Muscle layer of colon (tissue), 2 donors: ENCODE data around the gene CRNKL1.

ENCODE experiments used
- H3K27ac ChIP-seq: one replicate; pipeline ENCODE4 v1.7.0; 2013; ENCODE audit warnings: low read depth, mild to moderate bottlenecking, low read length, moderate library complexity
- H3K27me3 ChIP-seq, 2 donors: one replicate each; pipeline ENCODE4 v1.7.0; 2013; ENCODE audit warnings: low read length in 2 of 2, mild to moderate bottlenecking in 2 of 2; ENCODE audit not compliant: insufficient read depth in 2 of 2, control insufficient read depth in 1 of 2
- H3K36me3 ChIP-seq: one replicate; pipeline ENCODE4 v1.7.0; 2013; ENCODE audit warnings: mild to moderate bottlenecking, low read length; ENCODE audit not compliant: insufficient read depth
- H3K4me1 ChIP-seq: one replicate; pipeline ENCODE4 v1.7.0; 2013; ENCODE audit warnings: mild to moderate bottlenecking, low read length; ENCODE audit not compliant: insufficient read depth
- H3K4me3 ChIP-seq, 2 donors: one replicate each; pipeline ENCODE4 v1.7.0; 2013; ENCODE audit warnings: low read length in 2 of 2, low read depth in 1 of 2, mild to moderate bottlenecking in 1 of 2, moderate library complexity in 1 of 2
- H3K9ac ChIP-seq: one replicate; pipeline ENCODE4 v1.7.0; 2013; ENCODE audit warnings: low read length
- H3K9me3 ChIP-seq: one replicate; pipeline ENCODE4 v1.7.0; 2013; ENCODE audit warnings: mild to moderate bottlenecking, low read length
- donor health status: abdominal sarcoma.
- donor health status: Adenocarcinoma of cecum.

Gene CRNKL1

DNA sequence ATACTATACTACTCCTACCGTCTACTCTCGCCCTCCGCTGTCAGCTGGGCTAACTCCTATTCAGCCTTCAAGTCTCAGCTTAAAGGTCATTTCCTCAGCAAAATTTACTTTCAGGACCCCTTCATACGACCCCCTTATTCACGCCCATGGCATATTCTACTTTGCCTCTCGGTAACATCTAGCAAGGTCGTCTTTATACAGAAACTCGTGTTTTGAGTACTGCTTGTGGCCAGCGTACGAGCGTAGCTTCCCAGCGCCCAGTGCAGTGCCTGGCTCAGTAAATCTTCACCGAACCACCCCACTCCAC, 546 bp downstream of the CRNKL1 start:
- H3K27ac ChIP-seq = peak overlapping the region; percentile 73
- H3K27me3 ChIP-seq = no peaks in the 10 kb centered on the region
- H3K4me1 ChIP-seq = peaks cover 12% of the 10 kb centered on the region
- H3K36me3 ChIP-seq = peaks cover 34% of the 10 kb centered on the region
- peak overlapping the region; percentile 87 for H3K9ac ChIP-seq
- H3K4me3 ChIP-seq = peak overlapping the region; percentile 87 to 94
- H3K9me3 ChIP-seq = no peaks in the 10 kb centered on the region

GRCh38 chr20:20039752-20040387, 12.4 kb downstream of the CRNKL1 start:
- no peaks in the 10 kb centered on the region for H3K4me1 ChIP-seq
- H3K27ac ChIP-seq = no peak overlapping the region
- peaks cover 97% of the 10 kb centered on the region for H3K36me3 ChIP-seq
- H3K27me3 ChIP-seq = no peaks in the 10 kb centered on the region
- no peak overlapping the region for H3K9ac ChIP-seq
- H3K4me3 ChIP-seq = no peak overlapping the region
- H3K9me3 ChIP-seq = no peaks in the 10 kb centered on the region

DNA sequence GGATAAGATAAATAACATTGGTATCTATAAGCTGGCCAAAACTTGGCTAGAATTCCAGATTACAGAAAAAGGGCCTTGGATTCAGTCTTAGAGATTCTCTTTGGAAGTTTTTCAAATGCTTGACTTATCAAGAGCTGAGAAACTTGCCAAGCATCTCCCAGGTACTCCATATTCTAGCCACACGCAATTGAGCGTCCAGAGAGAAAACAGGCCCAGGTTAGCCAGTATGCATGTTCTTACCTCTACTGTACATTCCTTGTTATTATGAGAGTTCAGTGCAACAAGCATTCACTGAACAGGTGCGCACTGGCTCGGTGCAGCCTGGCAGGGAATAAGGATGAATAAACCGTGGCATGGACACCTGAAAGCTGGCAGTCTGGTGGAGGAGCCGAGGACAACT, 13.7 kb downstream of the CRNKL1 start:
- no peaks in the 10 kb centered on the region for H3K4me1 ChIP-seq
- H3K9me3 ChIP-seq = no peaks in the 10 kb centered on the region
- no peak overlapping the region for H3K27ac ChIP-seq
- no peaks in the 10 kb centered on the region for H3K27me3 ChIP-seq
- peaks cover 93% of the 10 kb centered on the region for H3K36me3 ChIP-seq
- H3K4me3 ChIP-seq = no peak overlapping the region
- no peak overlapping the region for H3K9ac ChIP-seq

GRCh38 chr20:20037960-20038359, 14.3 kb downstream of the CRNKL1 start:
- H3K9ac ChIP-seq = no peak overlapping the region
- no peaks in the 10 kb centered on the region for H3K27me3 ChIP-seq
- H3K4me1 ChIP-seq = no peaks in the 10 kb centered on the region
- H3K9me3 ChIP-seq = no peaks in the 10 kb centered on the region
- peaks cover 94% of the 10 kb centered on the region for H3K36me3 ChIP-seq
- H3K4me3 ChIP-seq = no peak overlapping the region
- no peak overlapping the region for H3K27ac ChIP-seq

DNA sequence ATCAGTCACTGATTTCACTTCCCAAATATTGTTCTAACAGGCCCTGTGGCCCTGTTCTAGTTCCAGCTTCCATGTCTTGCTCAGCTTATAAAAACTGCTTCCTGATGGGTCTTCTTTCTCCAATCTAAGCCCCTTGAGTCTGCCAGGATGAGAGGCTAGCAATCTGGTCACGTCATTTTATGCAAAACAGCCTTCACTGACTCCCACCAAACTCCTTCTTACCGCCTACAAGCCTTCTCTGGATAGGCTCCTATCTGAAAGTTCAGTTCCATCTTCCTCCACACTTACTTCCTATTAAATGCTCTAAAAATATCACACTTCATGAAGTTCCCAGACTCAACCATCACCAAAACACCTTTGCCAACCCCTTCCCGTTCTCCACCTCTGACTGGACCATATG, 15.5 kb downstream of the CRNKL1 start:
- no peaks in the 10 kb centered on the region for H3K9me3 ChIP-seq
- no peak overlapping the region for H3K9ac ChIP-seq
- H3K27ac ChIP-seq = no peak overlapping the region
- no peak overlapping the region for H3K4me3 ChIP-seq
- H3K27me3 ChIP-seq = no peaks in the 10 kb centered on the region
- peaks cover 92% of the 10 kb centered on the region for H3K36me3 ChIP-seq
- no peaks in the 10 kb centered on the region for H3K4me1 ChIP-seq

- Histone ChIP-seq H3K9me3 (no peaks in the 10 kb centered on the region), H3K4me1 (no peaks in the 10 kb centered on the region), H3K4me3 (no peak overlapping the region), H3K27ac (no peak overlapping the region), H3K36me3 (peaks cover 84% of the 10 kb centered on the region), H3K27me3 (no peaks in the 10 kb centered on the region), H3K9ac (no peak overlapping the region)
These were observed 17.8 kb downstream of the CRNKL1 start for GRCh38 chr20:20034486-20034885.

DNA sequence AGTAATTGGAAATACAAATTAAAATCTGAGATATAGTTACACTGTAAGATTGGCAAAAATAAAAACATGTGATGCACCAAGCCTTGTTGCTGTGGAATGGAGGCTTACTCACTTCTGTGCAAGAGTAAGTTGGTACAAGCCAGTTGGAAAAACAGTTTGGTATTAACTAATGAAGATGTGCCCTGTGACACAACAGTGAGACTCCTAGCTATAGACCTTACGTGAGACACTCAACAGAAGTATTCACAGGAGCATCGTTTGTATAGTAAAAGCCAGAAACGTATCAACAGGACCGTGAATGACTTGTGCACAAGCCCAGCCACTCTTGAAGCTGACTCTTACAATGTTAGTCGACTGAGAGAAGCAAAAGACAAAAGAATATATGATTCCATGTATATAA, 20.5 kb downstream of the CRNKL1 start:
- H3K9ac ChIP-seq = no peak overlapping the region
- H3K36me3 ChIP-seq = peaks cover 72% of the 10 kb centered on the region
- H3K27me3 ChIP-seq = no peaks in the 10 kb centered on the region
- no peaks in the 10 kb centered on the region for H3K9me3 ChIP-seq
- no peak overlapping the region for H3K4me3 ChIP-seq
- H3K4me1 ChIP-seq = no peaks in the 10 kb centered on the region
- H3K27ac ChIP-seq = no peak overlapping the region

DNA sequence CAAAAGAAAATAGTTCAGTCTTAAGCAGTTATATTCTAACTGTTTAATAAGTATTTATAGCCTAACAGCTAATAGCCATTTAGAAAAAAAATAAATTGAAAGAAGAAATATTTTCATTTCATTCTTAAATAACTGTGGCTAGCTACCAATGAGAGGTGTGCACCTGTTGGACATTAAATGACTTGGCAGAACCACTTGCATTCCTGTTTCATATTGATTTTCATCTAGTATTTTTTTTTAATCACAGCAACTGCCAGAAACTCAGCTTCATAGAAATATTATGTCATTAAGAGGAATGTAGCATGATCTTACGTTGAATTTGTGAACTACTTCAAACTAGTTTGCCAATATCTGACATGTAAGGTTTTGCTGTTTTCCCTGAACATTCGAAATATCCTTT, 25.0 kb downstream of the CRNKL1 start:
- Histone ChIP-seq H3K9me3 (no peaks in the 10 kb centered on the region), H3K27me3 (no peaks in the 10 kb centered on the region), H3K4me3 (no peak overlapping the region), H3K4me1 (no peaks in the 10 kb centered on the region), H3K9ac (no peak overlapping the region), H3K27ac (no peak overlapping the region), H3K36me3 (peaks cover 43% of the 10 kb centered on the region)

DNA sequence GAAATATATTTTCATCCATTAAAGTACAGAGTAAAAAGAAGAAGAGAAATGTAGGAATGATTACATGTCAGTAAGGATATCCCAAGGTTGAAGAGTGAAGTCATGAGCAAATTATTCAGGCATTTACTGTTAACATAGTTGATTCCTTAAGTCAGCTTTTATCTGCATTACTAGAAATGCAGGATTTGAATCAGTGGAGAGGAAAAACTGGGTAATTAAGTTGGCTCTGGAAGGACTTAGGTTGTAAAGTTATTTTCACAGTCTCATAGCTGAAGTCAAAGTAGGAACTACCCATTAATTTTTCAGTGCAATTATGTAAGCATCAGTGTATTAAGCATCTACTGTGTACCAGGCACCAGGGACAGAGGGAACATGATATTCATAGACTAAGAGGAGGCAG, 27.3 kb downstream of the CRNKL1 start:
- H3K9me3 ChIP-seq = no peaks in the 10 kb centered on the region
- no peak overlapping the region for H3K27ac ChIP-seq
- no peak overlapping the region for H3K4me3 ChIP-seq
- H3K9ac ChIP-seq = no peak overlapping the region
- H3K36me3 ChIP-seq = peaks cover 26% of the 10 kb centered on the region
- H3K27me3 ChIP-seq = no peaks in the 10 kb centered on the region
- peaks cover 3% of the 10 kb centered on the region for H3K4me1 ChIP-seq

GRCh38 chr20:20023395-20023794, 28.9 kb downstream of the CRNKL1 start:
- peaks cover 16% of the 10 kb centered on the region for H3K4me1 ChIP-seq
- H3K9ac ChIP-seq = no peak overlapping the region
- H3K27ac ChIP-seq = no peak overlapping the region
- no peak overlapping the region for H3K4me3 ChIP-seq
- peaks cover 23% of the 10 kb centered on the region for H3K36me3 ChIP-seq
- no peaks in the 10 kb centered on the region for H3K9me3 ChIP-seq
- H3K27me3 ChIP-seq = no peaks in the 10 kb centered on the region

- H3K9me3 ChIP-seq = no peaks in the 10 kb centered on the region
- H3K36me3 ChIP-seq = peaks cover 17% of the 10 kb centered on the region
- H3K9ac ChIP-seq = no peak overlapping the region
- no peaks in the 10 kb centered on the region for H3K27me3 ChIP-seq
- H3K4me3 ChIP-seq = no peak overlapping the region
- peaks cover 22% of the 10 kb centered on the region for H3K4me1 ChIP-seq
- no peak overlapping the region for H3K27ac ChIP-seq
These were observed 29.8 kb downstream of the CRNKL1 start for GRCh38 chr20:20022498-20022897.

DNA sequence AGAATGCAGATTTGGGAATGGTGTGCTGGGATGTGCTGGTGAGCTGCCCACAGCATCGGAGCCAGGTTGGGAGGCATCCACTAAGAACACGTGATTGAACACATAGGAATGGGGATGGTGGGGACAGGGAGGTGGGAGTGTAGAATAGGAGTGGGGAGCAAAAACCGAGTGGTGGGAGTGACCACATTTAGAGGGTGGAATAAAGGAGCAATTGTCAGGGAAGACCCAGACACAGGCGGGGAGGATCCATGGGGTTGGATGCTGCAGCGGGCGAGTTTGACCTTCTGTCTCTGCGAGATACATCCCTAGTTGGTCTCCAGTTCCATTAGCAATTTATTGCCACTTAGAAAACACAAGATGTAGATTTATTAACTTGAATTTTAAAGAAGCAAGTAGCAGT, 30.4 kb downstream of the CRNKL1 start:
- peaks cover 10% of the 10 kb centered on the region for H3K36me3 ChIP-seq
- no peak overlapping the region for H3K4me3 ChIP-seq
- no peak overlapping the region for H3K9ac ChIP-seq
- no peak overlapping the region for H3K27ac ChIP-seq
- peaks cover 22% of the 10 kb centered on the region for H3K4me1 ChIP-seq
- H3K9me3 ChIP-seq = no peaks in the 10 kb centered on the region
- no peaks in the 10 kb centered on the region for H3K27me3 ChIP-seq
